Upper lobe of left lung (tissue), 4 donors: ENCODE measurements around the gene LARGE1.

Experiments used
- EP300 ChIP-seq, 4 donors: sonication (generic); formaldehyde crosslinking; IDR thresholded peaks; one replicate each; pipeline ENCODE4 v1.5.1; 2017; ENCODE audit warnings: antibody characterized with exemption in 4 of 4, control low read depth in 2 of 4
- POLR2A ChIP-seq, 4 donors: fragments of 450-650 bp; IDR thresholded peaks; one replicate each; pipeline ENCODE4 v1.5.1; 2016 to 2017; ENCODE audit warnings: antibody characterized with exemption in 4 of 4, mild to moderate bottlenecking in 2 of 4
- TF ChIP-seq, protein P1 (sequence below), 6 experiments: fragments of 450-650 bp in 4 of 6; fragments of 200-600 bp in 2 of 6; sonication (generic) in 2 of 6; IDR thresholded peaks; one replicate each; pipeline ENCODE4 v1.5.1; 2016 to 2019; ENCODE audit warnings: antibody characterized with exemption in 6 of 6

- TF ChIP-seq, protein P1, sequence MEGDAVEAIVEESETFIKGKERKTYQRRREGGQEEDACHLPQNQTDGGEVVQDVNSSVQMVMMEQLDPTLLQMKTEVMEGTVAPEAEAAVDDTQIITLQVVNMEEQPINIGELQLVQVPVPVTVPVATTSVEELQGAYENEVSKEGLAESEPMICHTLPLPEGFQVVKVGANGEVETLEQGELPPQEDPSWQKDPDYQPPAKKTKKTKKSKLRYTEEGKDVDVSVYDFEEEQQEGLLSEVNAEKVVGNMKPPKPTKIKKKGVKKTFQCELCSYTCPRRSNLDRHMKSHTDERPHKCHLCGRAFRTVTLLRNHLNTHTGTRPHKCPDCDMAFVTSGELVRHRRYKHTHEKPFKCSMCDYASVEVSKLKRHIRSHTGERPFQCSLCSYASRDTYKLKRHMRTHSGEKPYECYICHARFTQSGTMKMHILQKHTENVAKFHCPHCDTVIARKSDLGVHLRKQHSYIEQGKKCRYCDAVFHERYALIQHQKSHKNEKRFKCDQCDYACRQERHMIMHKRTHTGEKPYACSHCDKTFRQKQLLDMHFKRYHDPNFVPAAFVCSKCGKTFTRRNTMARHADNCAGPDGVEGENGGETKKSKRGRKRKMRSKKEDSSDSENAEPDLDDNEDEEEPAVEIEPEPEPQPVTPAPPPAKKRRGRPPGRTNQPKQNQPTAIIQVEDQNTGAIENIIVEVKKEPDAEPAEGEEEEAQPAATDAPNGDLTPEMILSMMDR (IDR thresholded peaks at IDR 0.05) = no peak
- TF ChIP-seq POLR2A (IDR thresholded peaks at IDR 0.05) (no peak), EP300 (IDR thresholded peaks at IDR 0.05) (no peak)
These were observed 534.7 kb downstream of the LARGE1 start for GRCh38 chr22:33385611-33386010.
